Osteoblast (primary cell): ENCODE data around the gene CBFB. TPM values are rescaled to one million over a fixed set of nuclear protein-coding genes. Genes with fewer than 3 reads are reported as not detected.

Experiments used
- DNase-seq: peaks from one replicate; pipeline ENCODE4 v3.0.0; 2011; ENCODE audit warnings: low spot score, mixed read lengths; ENCODE audit not compliant: insufficient read length; ENCODE audit errors: missing footprints
- H2AFZ ChIP-seq: 2 replicates; pipeline ENCODE4 v1.6.0; 2011; ENCODE audit warnings: mild to moderate bottlenecking, low read length
- H3K27ac ChIP-seq: 2 replicates; pipeline ENCODE4 v1.5.1; 2011; ENCODE audit warnings: mild to moderate bottlenecking, low read depth, low read length, moderate library complexity
- H3K27me3 ChIP-seq: 2 replicates; pipeline ENCODE4 v1.6.0; 2012; ENCODE audit warnings: mild to moderate bottlenecking, control low read depth, inconsistent platforms, low read length, moderate library complexity; ENCODE audit not compliant: insufficient read depth
- H3K36me3 ChIP-seq: 2 replicates; pipeline ENCODE4 v1.5.1; 2011; ENCODE audit warnings: mild to moderate bottlenecking, low read length, control low read depth, moderate library complexity; ENCODE audit not compliant: insufficient read depth
- H3K4me1 ChIP-seq: 2 replicates; pipeline ENCODE4 v1.5.1; 2011; ENCODE audit warnings: mild to moderate bottlenecking, low read length, control low read depth, moderate library complexity; ENCODE audit not compliant: insufficient read depth
- H3K4me2 ChIP-seq: 2 replicates; pipeline ENCODE4 v1.6.0; 2011; ENCODE audit warnings: mild to moderate bottlenecking, low read length; ENCODE audit not compliant: insufficient read depth
- H3K4me3 ChIP-seq: fragments of 200-600 bp; sonication (generic); 3 replicates; pipeline ENCODE4 v1.5.1; 2012; ENCODE audit warnings: mild to moderate bottlenecking, low read length, inconsistent platforms; ENCODE audit not compliant: insufficient read depth
- H3K79me2 ChIP-seq: 2 replicates; pipeline ENCODE4 v1.6.0; 2012; ENCODE audit warnings: mild to moderate bottlenecking, low read length, control low read depth, inconsistent platforms; ENCODE audit not compliant: insufficient read depth
- H3K9me3 ChIP-seq: 2 replicates; pipeline ENCODE4 v1.5.1; 2011; ENCODE audit warnings: low read depth, low read length, control low read depth
- H4K20me1 ChIP-seq: 2 replicates; pipeline ENCODE4 v1.6.0; 2012; ENCODE audit warnings: mild to moderate bottlenecking, low read length, control low read depth; ENCODE audit not compliant: insufficient read depth
- total RNA-seq: library from RNA; depleted of rRNA; stranded (reverse); fragments of >200 nt; gene quantifications from 2 replicates; pipeline ENCODE4 v1.2.3, GENCODE V29; 2012
- TF ChIP-seq, protein P1 (sequence below): IDR thresholded peaks from 2 replicates; pipeline ENCODE4 v1.5.1; 2011; ENCODE audit warnings: mild to moderate bottlenecking, low read depth, low read length, moderate library complexity; ENCODE audit errors: extremely low read depth

Gene CBFB
- total RNA-seq, 1 donor, result 63.0 TPM

DNA sequence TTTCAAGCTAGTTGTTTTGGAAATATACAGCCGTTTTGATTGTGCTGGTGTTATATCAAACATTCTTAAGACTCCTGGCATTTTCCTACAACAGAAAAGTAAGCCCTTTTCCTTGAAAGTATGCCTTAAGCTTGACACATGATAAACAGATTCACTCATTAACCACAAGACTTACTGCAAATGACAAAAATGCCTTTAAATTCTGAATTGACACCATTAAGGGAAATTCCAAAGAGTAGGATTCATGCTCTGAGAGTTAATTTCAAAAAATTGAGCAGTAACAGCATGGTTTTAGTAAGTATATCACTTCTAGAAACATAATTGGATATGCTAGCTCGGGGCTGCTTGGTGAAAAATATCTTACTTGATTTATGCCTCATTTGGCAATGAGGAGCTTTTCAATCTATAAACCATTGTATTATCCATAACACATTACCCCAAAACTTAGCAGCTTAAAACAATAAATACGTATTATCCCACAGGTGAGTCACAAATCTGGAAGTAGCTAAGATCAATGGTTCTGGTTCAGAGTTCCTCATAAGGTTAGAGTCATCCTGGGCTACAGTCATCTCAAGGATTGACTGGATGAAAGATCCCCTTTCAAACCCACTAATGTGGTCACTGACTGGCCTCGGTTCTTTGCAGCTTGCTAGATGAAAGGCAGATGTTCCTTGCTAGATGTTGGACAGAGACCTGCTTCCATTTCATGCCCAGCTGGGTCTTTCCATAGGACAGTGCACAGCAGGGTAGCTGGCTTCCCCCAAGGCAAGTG lies 72.5 kb downstream of the CBFB start:
- no peak overlapping the region for H2AFZ ChIP-seq
- H3K36me3 ChIP-seq, result peaks cover 14% of the 10 kb centered on the region
- H3K4me1 ChIP-seq, result peaks cover 12% of the 10 kb centered on the region
- TF ChIP-seq, protein P1, sequence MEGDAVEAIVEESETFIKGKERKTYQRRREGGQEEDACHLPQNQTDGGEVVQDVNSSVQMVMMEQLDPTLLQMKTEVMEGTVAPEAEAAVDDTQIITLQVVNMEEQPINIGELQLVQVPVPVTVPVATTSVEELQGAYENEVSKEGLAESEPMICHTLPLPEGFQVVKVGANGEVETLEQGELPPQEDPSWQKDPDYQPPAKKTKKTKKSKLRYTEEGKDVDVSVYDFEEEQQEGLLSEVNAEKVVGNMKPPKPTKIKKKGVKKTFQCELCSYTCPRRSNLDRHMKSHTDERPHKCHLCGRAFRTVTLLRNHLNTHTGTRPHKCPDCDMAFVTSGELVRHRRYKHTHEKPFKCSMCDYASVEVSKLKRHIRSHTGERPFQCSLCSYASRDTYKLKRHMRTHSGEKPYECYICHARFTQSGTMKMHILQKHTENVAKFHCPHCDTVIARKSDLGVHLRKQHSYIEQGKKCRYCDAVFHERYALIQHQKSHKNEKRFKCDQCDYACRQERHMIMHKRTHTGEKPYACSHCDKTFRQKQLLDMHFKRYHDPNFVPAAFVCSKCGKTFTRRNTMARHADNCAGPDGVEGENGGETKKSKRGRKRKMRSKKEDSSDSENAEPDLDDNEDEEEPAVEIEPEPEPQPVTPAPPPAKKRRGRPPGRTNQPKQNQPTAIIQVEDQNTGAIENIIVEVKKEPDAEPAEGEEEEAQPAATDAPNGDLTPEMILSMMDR, result no peak
- H3K4me3 ChIP-seq, result no peak overlapping the region
- H3K79me2 ChIP-seq, result peaks cover 2% of the 10 kb centered on the region
- H3K27ac ChIP-seq, result no peak overlapping the region
- H3K4me2 ChIP-seq, result no peak overlapping the region
- no peaks in the 10 kb centered on the region for H3K27me3 ChIP-seq
- no peaks in the 10 kb centered on the region for H3K9me3 ChIP-seq
- H4K20me1 ChIP-seq, result no peaks in the 10 kb centered on the region
- DNase-seq, result peak; percentile 85

DNA sequence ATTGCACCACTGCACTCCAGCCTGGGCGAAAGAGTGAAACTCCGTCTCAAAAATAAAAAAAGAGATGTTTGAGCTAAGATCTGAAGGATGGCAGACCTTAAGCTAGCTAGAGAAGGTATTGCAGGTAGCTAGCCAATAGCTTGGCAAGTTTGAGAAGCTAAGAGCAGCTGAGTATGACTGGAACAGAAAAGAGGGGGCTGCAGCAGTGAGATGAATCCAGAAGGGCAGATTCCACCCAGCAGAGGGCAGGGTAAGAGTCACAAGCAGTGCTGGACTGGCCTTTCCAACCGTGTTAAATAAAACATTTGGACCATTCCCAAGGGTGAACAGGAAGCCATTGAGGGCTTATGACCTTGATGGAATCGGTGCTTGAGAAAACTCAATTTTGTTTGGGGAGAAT lies 75.1 kb downstream of the CBFB start:
- H3K4me1 ChIP-seq, result peaks cover 14% of the 10 kb centered on the region
- no peaks in the 10 kb centered on the region for H3K79me2 ChIP-seq
- H3K27ac ChIP-seq, result no peak overlapping the region
- H3K9me3 ChIP-seq, result no peaks in the 10 kb centered on the region
- H3K27me3 ChIP-seq, result no peaks in the 10 kb centered on the region
- H3K4me3 ChIP-seq, result no peak overlapping the region
- H4K20me1 ChIP-seq, result no peaks in the 10 kb centered on the region
- peaks cover 9% of the 10 kb centered on the region for H3K36me3 ChIP-seq
- H2AFZ ChIP-seq, result no peak overlapping the region
- DNase-seq, result peak; percentile 73
- no peak overlapping the region for H3K4me2 ChIP-seq
- TF ChIP-seq, protein P1, result peak; percentile 40

- Histone ChIP-seq H3K27me3 (no peaks in the 10 kb centered on the region), H3K9me3 (no peaks in the 10 kb centered on the region)
Measured at GRCh38 chr16:67104845-67105244, 75.9 kb downstream of the CBFB start.

GRCh38 chr16:67105246-67105645 lies 76.3 kb downstream of the CBFB start:
- H3K4me3 ChIP-seq, result no peak overlapping the region
- H3K79me2 ChIP-seq, result peaks cover 5% of the 10 kb centered on the region
- peak; percentile 59 for DNase-seq
- H4K20me1 ChIP-seq, result no peaks in the 10 kb centered on the region
- H3K4me2 ChIP-seq, result no peak overlapping the region
- TF ChIP-seq, protein P1, result no peak
- peaks cover 2% of the 10 kb centered on the region for H3K36me3 ChIP-seq
- H3K27me3 ChIP-seq, result no peaks in the 10 kb centered on the region
- no peak overlapping the region for H2AFZ ChIP-seq
- H3K4me1 ChIP-seq, result peaks cover 19% of the 10 kb centered on the region
- no peaks in the 10 kb centered on the region for H3K9me3 ChIP-seq
- no peak overlapping the region for H3K27ac ChIP-seq

More at GRCh38 chr16:67104845-67105244, 75.9 kb downstream of the CBFB start:
- H2AFZ ChIP-seq, result no peak overlapping the region
- H3K4me3 ChIP-seq, result no peak overlapping the region
- H4K20me1 ChIP-seq, result no peaks in the 10 kb centered on the region
- DNase-seq, result peak; percentile 53
- no peak overlapping the region for H3K4me2 ChIP-seq
- H3K27ac ChIP-seq, result no peak overlapping the region
- H3K79me2 ChIP-seq, result peaks cover 1% of the 10 kb centered on the region
- TF ChIP-seq, protein P1, result no peak
- peaks cover 2% of the 10 kb centered on the region for H3K36me3 ChIP-seq
- H3K4me1 ChIP-seq, result peaks cover 19% of the 10 kb centered on the region
